ENCODE results near the gene HERC2. TPM values are rescaled to one million over a fixed set of nuclear protein-coding genes. Genes with fewer than 3 reads are reported as not detected.

The HERC2 gene
- total RNA-seq, 2 donors from 2014 or later: 65.1 to 69.8 TPM

DNA sequence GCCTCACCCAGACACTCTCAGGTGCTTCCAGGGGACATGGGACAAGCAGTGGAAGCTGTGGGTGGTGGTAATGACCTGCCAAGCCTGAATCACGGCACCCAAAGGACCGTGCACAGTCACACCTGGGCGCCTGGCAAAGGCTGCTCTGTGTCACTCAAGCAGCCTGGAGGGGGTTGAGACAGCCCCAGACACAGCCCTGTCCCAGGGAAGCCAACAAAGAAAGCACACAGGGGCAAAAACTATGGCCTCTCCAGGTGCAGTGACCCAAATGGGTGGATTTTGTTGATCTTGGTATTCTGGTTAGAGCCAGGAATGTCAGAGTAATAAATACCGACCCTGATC lies 207.9 kb downstream of the HERC2 start:
- no peak for TF ChIP-seq POLR2A (IDR thresholded peaks at IDR 0.05)
- TF ChIP-seq CTCF (IDR thresholded peaks at IDR 0.05): no peak
- no peak for TF ChIP-seq POLR2AphosphoS5 (IDR thresholded peaks at IDR 0.05)
- Histone ChIP-seq H3K27ac (no peak overlapping the region), H3K4me1 (replicated peaks) (no peaks in the 10 kb centered on the region), H3K4me3 (no peak overlapping the region), H3K9me3 (no peaks in the 10 kb centered on the region), H3K27me3 (replicated peaks; ENCODE audit: insufficient read depth) (no peaks in the 10 kb centered on the region), H3K36me3 (peaks cover 0 to 9% of the 10 kb centered on the region in 2 donors)
- WGBS: 84% methylated on average over 4 of the region's 4 CpGs
- DNase-seq (ENCODE audit: low spot score): no peak
- intact Hi-C loops (cut with DNase I): no loop called here

DNA sequence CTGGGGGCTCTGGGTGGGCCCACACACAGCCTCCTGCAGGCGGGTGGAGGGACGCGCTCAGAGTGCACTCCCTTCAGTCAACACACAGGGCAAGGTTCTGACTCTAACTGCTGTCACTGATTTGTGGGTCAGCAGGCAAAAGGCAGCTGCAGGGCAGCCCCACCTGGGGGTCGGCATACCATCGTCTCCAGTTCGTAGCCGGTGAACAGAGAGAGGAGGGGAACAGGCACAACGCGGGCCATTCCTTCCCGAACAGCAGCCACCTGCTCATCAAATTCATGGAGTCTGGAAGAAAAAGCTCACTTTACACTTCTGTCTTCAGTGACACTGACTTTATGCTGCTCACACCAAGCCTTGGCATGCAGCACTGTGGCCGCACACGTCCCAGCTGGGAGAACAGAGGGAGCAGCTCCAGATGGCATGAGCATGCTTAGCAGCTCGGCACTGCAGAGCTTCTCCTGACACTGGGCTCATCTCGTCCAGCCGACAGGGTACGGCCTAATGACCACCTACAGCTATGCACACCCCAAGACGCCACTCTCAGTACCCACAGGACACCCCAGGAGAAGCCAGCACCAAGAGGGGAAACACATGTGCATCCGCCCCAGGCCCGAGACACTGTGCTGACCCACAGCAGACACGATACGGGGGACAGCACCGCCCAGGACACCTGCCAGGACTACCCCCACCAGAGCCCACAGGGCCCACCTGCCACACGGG lies 208.4 kb downstream of the HERC2 start:
- no peak for DNase-seq (ENCODE audit: low spot score)
- Histone ChIP-seq H3K27ac (no peak overlapping the region), H3K4me3 (no peak overlapping the region), H3K27me3 (replicated peaks; ENCODE audit: insufficient read depth) (no peaks in the 10 kb centered on the region), H3K36me3 (peaks cover 0 to 9% of the 10 kb centered on the region in 2 donors), H3K4me1 (replicated peaks) (no peaks in the 10 kb centered on the region), H3K9me3 (no peaks in the 10 kb centered on the region)
- intact Hi-C loops (cut with DNase I): no loop called here
- TF ChIP-seq POLR2AphosphoS5 (IDR thresholded peaks at IDR 0.05) (no peak), POLR2A (IDR thresholded peaks at IDR 0.05) (no peak), CTCF (IDR thresholded peaks at IDR 0.05) (no peak)
- 90% methylated on average over 23 of the region's 23 CpGs for WGBS

DNA sequence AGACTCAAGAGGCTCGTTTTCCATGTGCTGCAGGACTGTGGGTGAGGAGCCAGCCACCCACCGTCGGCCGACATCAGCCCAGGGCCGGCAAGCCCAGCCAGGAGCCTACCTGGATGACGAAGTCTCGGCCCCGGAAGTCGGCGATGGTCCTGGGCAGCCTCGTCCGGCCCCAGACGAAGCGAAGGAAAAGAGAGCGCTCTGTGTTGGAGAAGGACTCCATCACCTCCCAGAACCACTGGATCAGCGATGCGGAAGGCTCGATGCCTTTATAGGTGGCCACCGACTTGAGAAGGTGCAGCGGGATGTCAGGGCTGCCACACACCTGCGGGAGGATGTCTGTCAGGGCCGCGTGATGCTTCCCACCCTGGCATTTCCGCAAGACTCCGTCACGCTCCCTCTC lies 209.0 kb downstream of the HERC2 start:
- H3K27me3 ChIP-seq (replicated peaks; ENCODE audit: insufficient read depth): no peaks in the 10 kb centered on the region
- no peak for DNase-seq (ENCODE audit: low spot score)
- H3K36me3 ChIP-seq: peaks cover 0 to 9% of the 10 kb centered on the region in 2 donors
- TF ChIP-seq POLR2AphosphoS5 (IDR thresholded peaks at IDR 0.05): no peak
- no peak for TF ChIP-seq CTCF (IDR thresholded peaks at IDR 0.05)
- no peak for TF ChIP-seq POLR2A (IDR thresholded peaks at IDR 0.05)
- H3K27ac ChIP-seq: no peak overlapping the region
- no peak overlapping the region for H3K4me3 ChIP-seq
- intact Hi-C loops (cut with DNase I): no loop called here
- WGBS: 92% methylated on average over 26 of the region's 26 CpGs
- H3K9me3 ChIP-seq: no peaks in the 10 kb centered on the region
- no peaks in the 10 kb centered on the region for H3K4me1 ChIP-seq (replicated peaks)

GRCh38 chr15:28112101-28112760 lies 209.7 kb downstream of the HERC2 start:
- WGBS: 94% methylated on average over 20 of the region's 20 CpGs

More at GRCh38 chr15:28112101-28112760, 209.7 kb downstream of the HERC2 start:
- no peaks in the 10 kb centered on the region for H3K27me3 ChIP-seq (replicated peaks; ENCODE audit: insufficient read depth)
- no peak for TF ChIP-seq POLR2A (IDR thresholded peaks at IDR 0.05)
- TF ChIP-seq POLR2AphosphoS5 (IDR thresholded peaks at IDR 0.05): no peak
- TF ChIP-seq CTCF (IDR thresholded peaks at IDR 0.05): no peak
- no peak for DNase-seq (ENCODE audit: low spot score)
- H3K36me3 ChIP-seq: peaks cover 0 to 9% of the 10 kb centered on the region in 2 donors
- no peak overlapping the region for H3K27ac ChIP-seq
- H3K9me3 ChIP-seq: no peaks in the 10 kb centered on the region
- intact Hi-C loops (cut with DNase I): no loop called here
- no peaks in the 10 kb centered on the region for H3K4me1 ChIP-seq (replicated peaks)
- no peak overlapping the region for H3K4me3 ChIP-seq
